SK-N-SH treated with all-trans-retinoic acid at 6 μM for 48 hours (cell line): Measurements from ENCODE around the gene SPECC1L.

ENCODE experiments used
- ATAC-seq: fragments of 200-7000 bp; cut with Tn5 transposase; 3 replicates; pipeline ENCODE4 v1.9.1; 2020; ENCODE audit warnings: mild to moderate bottlenecking, moderate library complexity
- ARNTL ChIP-seq: fragments of 450-650 bp; formaldehyde crosslinking; IDR thresholded peaks from 2 replicates; pipeline ENCODE4 v1.5.0; 2020; ENCODE audit warnings: low read depth, mild to moderate bottlenecking, moderate library complexity, borderline replicate concordance
- BACH2 ChIP-seq: fragments of 250-450 bp; sonication (Bioruptor Pico); IDR thresholded peaks from 2 replicates; pipeline ENCODE4 v1.9.0; 2021; ENCODE audit warnings: mild to moderate bottlenecking, borderline replicate concordance
- CREB5 ChIP-seq: fragments of 250-450 bp; sonication (Bioruptor Pico); IDR thresholded peaks from 2 replicates; pipeline ENCODE4 v1.5.1; 2020; ENCODE audit warnings: low read depth, mild to moderate bottlenecking, moderate library complexity
- CSDC2 ChIP-seq: fragments of 250-450 bp; sonication (Bioruptor Pico); IDR thresholded peaks from 2 replicates; pipeline ENCODE4 v1.5.0; 2020; ENCODE audit warnings: mild to moderate bottlenecking, moderate library complexity
- CSRNP3 ChIP-seq: fragments of 250-450 bp; sonication (Bioruptor Pico); IDR thresholded peaks from 2 replicates; pipeline ENCODE4 v1.5.1; 2021; ENCODE audit warnings: mild to moderate bottlenecking, moderate library complexity
- ESRRG ChIP-seq: fragments of 250-450 bp; sonication (Bioruptor Pico); IDR thresholded peaks from 2 replicates; pipeline ENCODE4 v1.6.1; 2021; ENCODE audit warnings: mild to moderate bottlenecking
- ISL1 ChIP-seq: fragments of 250-450 bp; sonication (Bioruptor Pico); IDR thresholded peaks from 2 replicates; pipeline ENCODE4 v2.1.2; 2022; ENCODE audit warnings: mild to moderate bottlenecking, moderate library complexity
- OSR1 ChIP-seq: fragments of 250-450 bp; sonication (Bioruptor Pico); IDR thresholded peaks from 2 replicates; pipeline ENCODE4 v1.8.0; 2022; ENCODE audit warnings: moderate library complexity, mild to moderate bottlenecking, inconsistent platforms
- PATZ1 ChIP-seq: fragments of 250-450 bp; sonication (Bioruptor Pico); IDR thresholded peaks from 2 replicates; pipeline ENCODE4 v1.8.0; 2020; ENCODE audit warnings: mild to moderate bottlenecking, moderate library complexity, borderline replicate concordance
- POU6F1 ChIP-seq: fragments of 250-450 bp; sonication (Bioruptor Pico); IDR thresholded peaks from 2 replicates; pipeline ENCODE4 v1.8.0; 2021; ENCODE audit warnings: low read depth, mild to moderate bottlenecking, moderate library complexity, borderline replicate concordance
- PPARA ChIP-seq: fragments of 250-450 bp; sonication (Bioruptor Pico); IDR thresholded peaks from 2 replicates; pipeline ENCODE4 v1.5.0; 2020; ENCODE audit warnings: mild to moderate bottlenecking, borderline replicate concordance
- RARB ChIP-seq: fragments of 250-450 bp; sonication (Bioruptor Pico); IDR thresholded peaks from 2 replicates; pipeline ENCODE4 v1.8.0; 2021; ENCODE audit warnings: mild to moderate bottlenecking, moderate library complexity
- SNAI2 ChIP-seq: fragments of 250-450 bp; sonication (Bioruptor Pico); IDR thresholded peaks from 2 replicates; pipeline ENCODE4 v1.5.0; 2020; ENCODE audit warnings: mild to moderate bottlenecking, moderate library complexity
- TCF4 ChIP-seq: fragments of 250-450 bp; sonication (Bioruptor Pico); IDR thresholded peaks from 2 replicates; pipeline ENCODE4 v1.8.0; 2021; ENCODE audit warnings: mild to moderate bottlenecking, moderate library complexity, borderline replicate concordance
- TOX ChIP-seq: fragments of 250-450 bp; sonication (Bioruptor Pico); IDR thresholded peaks from 2 replicates; pipeline ENCODE4 v1.8.0; 2021; ENCODE audit warnings: mild to moderate bottlenecking, moderate library complexity, borderline replicate concordance
- TSHZ2 ChIP-seq: fragments of 250-450 bp; sonication (Bioruptor Pico); IDR thresholded peaks from 2 replicates; pipeline ENCODE4 v1.5.0; 2020; ENCODE audit warnings: mild to moderate bottlenecking, moderate library complexity
- ZC3H10 ChIP-seq: fragments of 250-450 bp; sonication (Bioruptor Pico); IDR thresholded peaks from 2 replicates; pipeline ENCODE4 v1.5.1; 2021; ENCODE audit warnings: mild to moderate bottlenecking, moderate library complexity
- ZFP3 ChIP-seq: fragments of 250-450 bp; sonication (Bioruptor Pico); IDR thresholded peaks from 2 replicates; pipeline ENCODE4 v1.5.0; 2020; ENCODE audit warnings: mild to moderate bottlenecking, moderate library complexity
- ZFP30 ChIP-seq: fragments of 450-650 bp; formaldehyde crosslinking; IDR thresholded peaks from 2 replicates; pipeline ENCODE4 v1.5.0; 2022; ENCODE audit warnings: mild to moderate bottlenecking, moderate library complexity
- ZNF565 ChIP-seq: fragments of 450-650 bp; formaldehyde crosslinking; conservative IDR thresholded peaks from 2 replicates; pipeline ENCODE4 v1.5.0; 2020; ENCODE audit warnings: low read depth, mild to moderate bottlenecking, moderate library complexity
- ZNF70 ChIP-seq: fragments of 450-650 bp; formaldehyde crosslinking; IDR thresholded peaks from 2 replicates; pipeline ENCODE4 v1.5.0; 2020; ENCODE audit warnings: mild to moderate bottlenecking, moderate library complexity

Gene SPECC1L

GRCh38 chr22:24450610-24451009, 180.0 kb downstream of the SPECC1L start:
- peak; percentile 48; the same call in 1 of the 2 replicates for TF ChIP-seq ZNF70
- no peak for TF ChIP-seq POU6F1 (CRISPR knock-in tag)
- no peak for TF ChIP-seq ZC3H10 (CRISPR knock-in tag)
- no peak for TF ChIP-seq SNAI2
- TF ChIP-seq ARNTL (CRISPR knock-in tag) = no peak
- TF ChIP-seq CREB5 (CRISPR knock-in tag) = no peak
- peak; percentile 89; the same call in 1 of the 2 replicates for TF ChIP-seq TCF4
- TF ChIP-seq BACH2 (CRISPR knock-in tag) = 0 out of 2 replicates have a peak, but pooled peaks have one; percentile 21
- no peak for TF ChIP-seq ZNF565 (CRISPR knock-in tag)
- TF ChIP-seq TSHZ2 = peak; percentile 48; the same call in 1 of the 2 replicates
- TF ChIP-seq, all 23 proteins: peak for 4
- peak; percentile 59 for ATAC-seq

- TF ChIP-seq ZNF70 (0 out of 2 replicates have a peak, but pooled peaks have one; percentile 28), OSR1 (CRISPR knock-in tag) (no peak)
- no peak for ATAC-seq
Measured at GRCh38 chr22:24451162-24451561, 180.5 kb downstream of the SPECC1L start.

GRCh38 chr22:24453853-24454252, 183.2 kb downstream of the SPECC1L start:
- ATAC-seq = no peak
- TF ChIP-seq ZFP3 (CRISPR knock-in tag) = no peak
- TF ChIP-seq ZNF70 = no peak
- no peak for TF ChIP-seq TCF4
- TF ChIP-seq POU6F1 (CRISPR knock-in tag) = no peak
- TF ChIP-seq PATZ1 (CRISPR knock-in tag) = no peak
- no peak for TF ChIP-seq CSDC2 (CRISPR knock-in tag)
- TF ChIP-seq RARB (CRISPR knock-in tag) = no peak
- no peak for TF ChIP-seq ISL1
- no peak for TF ChIP-seq PPARA (CRISPR knock-in tag)
- no peak for TF ChIP-seq ESRRG (CRISPR knock-in tag)

- no peak for ATAC-seq
- TF ChIP-seq ZFP30 = no peak
- TF ChIP-seq TOX (CRISPR knock-in tag) = no peak
- no peak for TF ChIP-seq ESRRG (CRISPR knock-in tag)
- TF ChIP-seq ZFP3 (CRISPR knock-in tag) = no peak
- TF ChIP-seq CREB5 (CRISPR knock-in tag) = no peak
- no peak for TF ChIP-seq TCF4
- TF ChIP-seq ZNF70 = no peak
- no peak for TF ChIP-seq RARB (CRISPR knock-in tag)
- TF ChIP-seq CSRNP3 = no peak
- no peak for TF ChIP-seq ZNF565 (CRISPR knock-in tag)
- TF ChIP-seq TSHZ2 = no peak
- TF ChIP-seq CSDC2 (CRISPR knock-in tag) = no peak
Measured at GRCh38 chr22:24455039-24455438, 184.4 kb downstream of the SPECC1L start.
